Psoas muscle (tissue), 8 donors: ENCODE data around the gene GPR35. TPM values are rescaled to one million over a fixed set of nuclear protein-coding genes. Genes with fewer than 3 reads are reported as not detected.

ENCODE experiments used
- ATAC-seq, 4 donors: fragments of 200-7000 bp; cut with Tn5 transposase; one replicate each; pipeline ENCODE4 v1.9.1; 2020; ENCODE audit warnings: moderate library complexity in 3 of 4, mild to moderate bottlenecking in 2 of 4
- DNase-seq, 2 donors: peaks; one replicate each; pipeline ENCODE4 v3.0.0-alpha.2; 2020
- H3K27ac ChIP-seq: fragments of 200-600 bp; one replicate; pipeline ENCODE4 v1.8.0; 2022
- H3K27me3 ChIP-seq, 3 donors: fragments of 200-600 bp in 1 of 3; one replicate each; pipeline versions ENCODE4 v1.6.1 to v1.8.0; 2013 to 2022; ENCODE audit warnings: low read length in 2 of 3, mild to moderate bottlenecking in 2 of 3, moderate library complexity in 1 of 3; ENCODE audit not compliant: insufficient read depth in 3 of 3
- H3K36me3 ChIP-seq, 2 donors: fragments of 200-600 bp in 1 of 2; one replicate each; pipeline versions ENCODE4 v1.6.1 to v1.8.0; 2013 to 2022; ENCODE audit warnings: low read depth in 1 of 2, mild to moderate bottlenecking in 1 of 2, moderate library complexity in 1 of 2; ENCODE audit not compliant: insufficient read depth in 1 of 2
- H3K4me1 ChIP-seq: fragments of 200-600 bp; one replicate; pipeline ENCODE4 v1.8.0; 2022
- H3K4me3 ChIP-seq: fragments of 200-600 bp; one replicate; pipeline ENCODE4 v1.8.0; 2022; ENCODE audit warnings: mild to moderate bottlenecking
- H3K9me3 ChIP-seq: fragments of 200-600 bp; one replicate; pipeline ENCODE4 v1.8.0; 2022
- CTCF ChIP-seq: fragments of 200-600 bp; IDR thresholded peaks from one replicate; pipeline ENCODE4 v1.8.0; 2022; ENCODE audit warnings: antibody characterized with exemption
- WGBS, 3 donors: extraction: QIAGEN DNeasy Blood & Tissue Kit; methylation state at CpG; one replicate each; pipeline versions ENCODE4 v1.1.6 to v1.1.7; 2013; 5-methylcytosine and 5-hydroxymethylcytosine counted together
- intact Hi-C, 2 donors: fragments of 100-400 bp; cut with DNase I; formaldehyde crosslinking; loops; one replicate each; pipeline versions ENCODE4 v1.11.0 to v1.14.2; 2022
- polyA plus RNA-seq, 3 donors: library from polyadenylated mRNA; stranded (reverse); fragments of 200-250 nt; gene quantifications; one replicate each; pipeline ENCODE4 v1.2.3, GENCODE V29; 2013
- total RNA-seq, 4 donors: library from RNA; stranded (reverse); fragmentation: NEBNext Ultra II Directional in 2 of 4; extraction: Animal tissue kit (Norgen Biotek cat#: 25700) in 2 of 4; gene quantifications; one replicate each; pipeline versions ENCODE4 v1.2.1 to v1.2.4, GENCODE V29; 2021 to 2023
- donor health status: healthy with polysubstance abuse.
- donor health status: DM: no; HTN: no; CAD: no; lungs with moderate emphysema.
- donor health status: Bipolar disorder and iron deficiency.
- donor health status: healthy.
- donor health status: DM: yes; HTN: yes; CAD: no.
- donor health status: DM: no; HTN: no; CAD: no.
- donor health status: DM: no; HTN: no; CAD: no.
- donor health status: DM: yes; HTN: yes; CAD: no.

GPR35 gene
- total and polyA plus RNA-seq, 7 donors: 0.30 to 0.92 (median 0.58) TPM

- DNase-seq: no peak
- H3K4me1 ChIP-seq: peaks cover 30% of the 10 kb centered on the region
Observed at GRCh38 chr2:240581811-240582210, 43.5 kb upstream of the GPR35 start.

GRCh38 chr2:240582781-240583180 lies 42.5 kb upstream of the GPR35 start:
- ATAC-seq: no peak
- 78 to 87% (median 84%) methylated on average over 3 of the region's 3 CpGs for WGBS, 3 donors
- Histone ChIP-seq H3K27me3 (no peaks in the 10 kb centered on the region), H3K36me3 (peaks cover 0 to 11% of the 10 kb centered on the region in 2 donors), H3K9me3 (peaks cover 4% of the 10 kb centered on the region), H3K27ac (no peak overlapping the region), H3K4me1 (peaks cover 37% of the 10 kb centered on the region), H3K4me3 (no peak overlapping the region)
- no peak for DNase-seq
- intact Hi-C loops: loop anchor here in 1 of 2 donors (10.0 kb wide), 1 partner anchor 412 kb away; the partner anchor contains the start of gene SNED1
- TF ChIP-seq CTCF: no peak

More at GRCh38 chr2:240581811-240582210, 43.5 kb upstream of the GPR35 start:
- Histone ChIP-seq H3K4me3 (no peak overlapping the region), H3K36me3 (peaks cover 0 to 21% of the 10 kb centered on the region in 2 donors), H3K27ac (no peak overlapping the region), H3K9me3 (peaks cover 4% of the 10 kb centered on the region), H3K27me3 (no peaks in the 10 kb centered on the region)
- WGBS, 3 donors: 88 to 94% (median 93%) methylated on average over 5 of the region's 5 CpGs
- intact Hi-C loops: loop anchor here in 1 of 2 donors (10.0 kb wide), 1 partner anchor 413 kb away; the partner anchor contains the start of gene SNED1
- ATAC-seq: no peak
- TF ChIP-seq CTCF: no peak

GRCh38 chr2:240583774-240584173 lies 41.5 kb upstream of the GPR35 start:
- TF ChIP-seq CTCF: no peak
- 85 to 90% (median 89%) methylated on average over 4 of the region's 4 CpGs for WGBS, 3 donors
- Histone ChIP-seq H3K4me1 (peaks cover 40% of the 10 kb centered on the region), H3K27ac (peak overlapping the region; percentile 99), H3K9me3 (peaks cover 4% of the 10 kb centered on the region), H3K4me3 (no peak overlapping the region), H3K27me3 (no peaks in the 10 kb centered on the region), H3K36me3 (peaks cover 0 to 2% of the 10 kb centered on the region in 2 donors)
- DNase-seq (peak in 1 of 2 donors; percentile 3), ATAC-seq (no peak)
- intact Hi-C loops: loop anchor here in 1 of 2 donors (2.0 to 10.0 kb wide), 2 partner anchors 13 to 411 kb away; partner anchors contain the start of gene SNED1

- WGBS, 3 donors: 34 to 47% (median 43%) methylated on average over 4 of the region's 4 CpGs
- intact Hi-C loops: loop anchor here in 1 of 2 donors (2.0 to 10.0 kb wide), 2 partner anchors 14 to 410 kb away; partner anchors contain the start of gene SNED1
- H3K27me3 ChIP-seq: no peaks in the 10 kb centered on the region
- peak; percentile 6 to 46 (median 31) for ATAC-seq
- H3K9me3 ChIP-seq: peaks cover 4% of the 10 kb centered on the region
- peaks cover 37% of the 10 kb centered on the region for H3K4me1 ChIP-seq
- DNase-seq: peak; percentile 19 to 69
- peak overlapping the region; percentile 99 for H3K27ac ChIP-seq
- H3K36me3 ChIP-seq: peaks cover 0 to 6% of the 10 kb centered on the region in 2 donors
- no peak for TF ChIP-seq CTCF
- peak overlapping the region; percentile 95 for H3K4me3 ChIP-seq
Observed at GRCh38 chr2:240584486-240585031, 40.7 kb upstream of the GPR35 start.
